HG03575 (cell line): Measurements from ENCODE around the gene ADAM8.
"Not testable (repeated sequence)": the region's sequence is repeated elsewhere in the genome, so short reads cannot be mapped to it uniquely, and the experiment has no call there.

ENCODE experiments used
- ATAC-seq: cut with Tn5 transposase; IDR thresholded peaks from one replicate; pipeline ENCODE4 v1.9.1; 2021; ENCODE audit not compliant: unreplicated experiment, insufficient number of reproducible peaks, low FRiP score; ENCODE audit errors: extremely low read depth

The ADAM8 gene

DNA sequence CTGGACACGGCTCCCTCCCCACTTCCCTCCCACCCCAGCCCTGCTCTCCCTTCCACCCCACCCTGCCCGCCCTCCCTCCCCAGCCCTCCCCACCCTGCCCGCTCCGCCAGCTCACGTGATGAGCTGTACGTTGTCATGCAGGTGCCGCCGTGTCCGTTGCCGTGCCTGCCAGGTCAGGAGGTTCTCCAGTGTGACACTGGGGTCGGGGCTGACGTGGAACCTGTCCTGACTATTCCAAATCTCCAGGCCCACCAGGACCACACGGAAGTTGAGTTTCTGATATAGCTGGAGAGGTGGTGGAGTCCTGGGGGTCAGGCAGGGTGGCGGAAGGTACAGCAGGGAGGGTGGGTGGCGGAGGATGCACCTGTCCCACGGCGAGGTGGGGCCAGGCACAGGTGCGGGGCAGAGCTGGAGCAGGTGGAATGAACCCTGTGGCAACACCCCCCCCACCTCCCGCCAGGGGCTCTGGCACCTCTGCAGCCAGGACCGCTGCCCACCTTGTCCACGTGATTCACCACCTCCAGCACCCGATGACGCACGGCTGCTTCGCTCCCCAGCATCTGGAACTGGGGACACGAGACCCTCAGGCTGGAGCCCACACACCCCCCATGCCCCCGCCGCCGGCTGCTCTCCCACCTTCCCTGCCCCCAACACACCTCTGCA lies 4.2 kb downstream of the ADAM8 start:
- no peak for ATAC-seq

DNA sequence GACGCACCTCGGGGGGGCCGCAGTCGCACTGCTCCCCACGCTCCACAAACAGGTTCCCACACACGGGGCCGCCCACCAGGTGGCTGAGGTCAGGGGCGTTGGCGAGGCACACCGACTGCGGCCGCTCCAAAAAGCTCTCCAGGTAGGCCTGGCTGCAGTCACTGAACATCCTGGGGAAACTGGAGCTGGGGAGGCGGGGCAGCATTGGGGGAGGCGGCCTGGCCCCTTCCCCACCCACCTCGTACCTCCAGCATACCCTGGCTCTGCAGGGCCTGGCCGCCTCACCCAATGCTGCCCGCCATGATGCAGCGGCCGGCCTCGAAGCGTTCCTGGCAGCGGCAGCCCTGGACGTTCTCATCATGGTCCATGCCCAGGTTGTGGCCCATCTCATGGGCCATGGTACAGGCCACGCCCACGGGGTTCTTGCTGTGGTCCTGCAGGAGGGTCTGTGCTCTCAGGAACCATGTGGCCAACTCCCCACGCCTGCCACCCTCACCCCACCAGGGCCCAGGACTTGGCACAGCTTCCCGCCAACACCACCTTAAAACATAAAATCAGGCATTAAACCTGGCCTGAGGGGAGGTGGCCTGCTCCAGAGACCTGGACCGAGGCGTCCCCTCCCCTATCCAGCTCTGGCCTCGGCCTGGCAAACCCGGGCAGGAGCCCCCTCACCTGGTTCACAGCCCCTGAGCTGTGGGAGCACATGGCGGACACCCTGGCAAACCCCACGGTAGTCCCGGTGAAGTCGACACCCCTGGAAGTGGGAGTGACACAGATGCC lies 5.0 kb downstream of the ADAM8 start:
- no peak for ATAC-seq

DNA sequence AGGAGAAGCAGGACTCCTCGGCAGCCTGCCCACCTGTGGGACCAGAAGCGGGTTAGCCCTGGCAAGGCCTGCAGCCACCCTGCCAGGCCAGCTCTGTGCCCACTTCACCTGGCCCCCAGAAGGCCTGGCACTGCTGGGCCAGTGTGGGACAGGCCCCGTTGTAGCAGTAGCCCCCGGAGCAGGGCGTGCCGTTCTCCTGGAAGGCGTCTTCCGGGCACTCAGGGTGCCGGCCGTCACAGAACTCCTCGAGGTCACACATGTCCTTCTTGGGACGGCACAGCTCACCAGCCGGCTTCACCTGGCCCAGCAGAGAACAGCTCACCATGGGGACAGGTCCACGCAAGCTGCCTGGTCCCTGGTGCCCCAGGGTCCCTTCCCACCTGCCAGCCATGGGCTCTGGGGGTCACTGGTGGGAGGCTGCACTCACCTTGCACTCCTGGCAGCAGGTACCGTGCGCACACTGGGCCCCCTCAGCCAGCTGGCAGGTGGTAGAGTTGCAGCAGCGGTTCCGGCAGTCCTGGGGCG lies 5.8 kb downstream of the ADAM8 start:
- ATAC-seq, result no peak

DNA sequence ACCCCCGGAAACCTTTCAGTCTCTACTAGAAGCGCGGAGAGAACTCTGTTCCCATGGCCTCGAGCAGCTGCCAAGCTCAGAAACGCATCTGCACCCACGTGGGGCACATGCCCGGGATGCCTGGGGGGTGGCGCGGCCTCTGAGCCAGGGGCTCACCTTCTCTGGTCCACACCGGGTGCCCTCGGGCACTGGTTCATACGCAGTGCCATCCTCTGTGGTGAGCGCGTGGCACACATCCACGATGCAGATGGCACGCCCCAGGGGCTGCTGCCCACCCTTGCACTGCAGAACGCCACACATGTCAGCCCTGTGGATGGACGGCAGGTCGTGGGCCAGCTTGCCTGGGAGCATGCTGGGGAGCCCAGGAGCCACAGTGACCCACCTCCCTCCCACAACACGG lies 6.5 kb downstream of the ADAM8 start:
- ATAC-seq, result no peak

DNA sequence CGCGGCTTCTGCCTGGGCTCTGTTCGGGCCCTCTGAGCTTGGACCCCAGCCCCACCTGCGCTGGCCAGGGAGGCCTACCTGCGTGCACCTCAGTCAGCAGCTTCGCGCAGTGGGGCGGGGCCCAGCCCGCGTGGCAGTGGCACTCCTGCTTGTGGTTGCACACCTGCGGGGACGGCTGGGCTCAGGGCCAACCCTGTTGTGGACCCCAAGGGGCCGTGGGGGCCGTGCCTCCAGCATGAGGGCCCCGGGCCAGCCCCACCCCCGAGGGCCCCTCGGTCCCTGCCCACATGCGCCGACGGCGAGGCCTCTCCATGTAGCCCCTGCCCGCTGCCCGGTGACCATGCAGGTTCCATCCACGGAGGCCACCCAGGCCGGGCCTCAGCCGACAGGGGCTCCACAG lies 7.3 kb downstream of the ADAM8 start:
- no peak for ATAC-seq

DNA sequence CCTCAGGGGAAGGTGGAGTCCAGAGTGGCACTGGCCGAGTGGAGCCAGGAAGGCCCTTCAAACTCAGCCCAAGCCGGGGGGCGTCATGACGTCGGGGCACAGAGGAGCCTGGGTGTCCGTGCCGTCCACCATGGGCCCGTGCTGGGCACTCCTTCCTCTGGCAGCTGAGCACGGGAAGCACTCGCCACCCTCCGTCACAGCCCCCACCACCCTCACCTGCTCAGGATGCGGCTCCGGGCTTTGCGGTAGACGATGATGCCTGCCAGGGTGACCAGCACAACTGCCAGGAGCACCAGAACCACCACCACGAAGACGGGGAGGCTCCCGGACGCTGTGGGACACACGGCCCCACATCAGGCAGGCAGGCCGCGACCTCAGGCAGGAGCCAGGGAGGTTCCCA lies 8.1 kb downstream of the ADAM8 start:
- no peak for ATAC-seq

DNA sequence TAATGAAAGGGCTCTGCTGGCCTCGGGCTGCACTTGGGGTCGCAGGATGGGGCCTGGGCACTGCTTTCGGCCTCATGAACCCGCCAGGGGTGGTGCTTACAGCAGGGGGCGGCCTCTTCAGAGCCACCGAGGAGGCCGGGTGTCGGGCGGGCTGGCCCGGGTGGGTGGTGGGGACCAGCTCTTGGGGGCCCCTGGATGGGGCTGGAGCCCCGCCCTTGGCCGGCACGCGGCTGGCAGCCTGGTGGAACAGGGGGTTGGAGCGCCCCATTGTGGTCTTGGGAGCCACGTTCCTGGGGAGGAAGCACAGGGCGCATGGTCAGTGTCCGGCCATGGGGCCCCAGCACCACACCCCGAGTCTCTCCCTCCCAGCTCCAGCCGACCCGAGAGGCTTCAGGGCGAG lies 8.8 kb downstream of the ADAM8 start:
- no peak for ATAC-seq

DNA sequence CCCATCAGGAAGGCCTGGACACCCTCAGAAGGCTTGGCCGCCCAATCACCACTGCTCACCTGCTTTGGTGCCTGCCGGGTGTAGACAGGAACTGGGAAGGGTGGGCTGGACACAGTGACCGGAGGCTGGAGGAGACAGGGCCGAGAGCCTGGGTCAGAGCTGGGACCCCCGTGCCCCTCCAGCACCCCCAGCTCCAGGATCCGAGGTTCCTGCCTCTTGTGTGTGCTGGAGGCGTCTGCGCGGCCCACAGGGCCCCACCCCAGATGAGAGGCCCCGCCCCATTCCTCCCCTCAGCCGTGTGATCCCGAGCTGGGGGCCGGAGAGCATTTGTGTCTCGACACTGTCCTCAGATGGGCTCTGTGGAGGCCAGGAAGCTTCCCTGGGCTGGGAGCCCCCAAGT lies 9.4 kb downstream of the ADAM8 start:
- ATAC-seq, result no peak

DNA sequence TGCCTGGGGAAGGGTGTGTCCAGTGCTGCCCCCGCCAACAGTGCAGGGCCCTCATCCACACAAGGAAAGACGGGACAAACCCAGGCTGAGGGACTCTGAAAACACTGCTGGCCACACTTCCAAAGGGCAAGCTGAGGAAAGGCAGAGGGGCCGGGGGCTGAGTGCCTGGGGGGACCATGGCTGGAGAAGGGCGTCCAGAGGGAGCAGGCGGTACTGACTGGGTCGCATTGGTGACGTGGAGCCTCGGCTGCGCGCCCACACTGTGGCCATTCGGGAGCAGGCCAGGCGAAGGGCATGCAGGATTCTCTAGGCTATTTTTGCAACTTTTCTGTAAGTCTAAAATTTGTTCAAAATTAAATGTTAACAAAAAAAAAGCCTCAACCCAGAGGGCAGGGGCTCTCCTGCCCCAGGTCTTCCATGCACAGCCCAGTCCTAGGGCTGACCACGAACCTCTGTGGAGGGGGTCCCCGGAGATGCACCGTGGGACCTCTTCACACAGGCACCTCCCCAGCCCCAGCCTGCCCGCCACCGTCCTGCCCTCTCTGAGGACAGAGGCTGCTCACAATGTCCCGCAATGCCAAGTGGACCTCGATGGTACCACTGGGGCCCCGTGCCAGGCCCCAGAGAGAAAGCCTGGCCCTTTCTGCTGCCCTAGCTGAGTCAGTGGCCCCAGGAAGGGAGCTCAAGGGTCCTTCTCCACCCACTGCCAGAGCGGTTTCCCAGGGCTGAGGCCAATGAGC lies 10.4 kb downstream of the ADAM8 start:
- no peak for ATAC-seq

DNA sequence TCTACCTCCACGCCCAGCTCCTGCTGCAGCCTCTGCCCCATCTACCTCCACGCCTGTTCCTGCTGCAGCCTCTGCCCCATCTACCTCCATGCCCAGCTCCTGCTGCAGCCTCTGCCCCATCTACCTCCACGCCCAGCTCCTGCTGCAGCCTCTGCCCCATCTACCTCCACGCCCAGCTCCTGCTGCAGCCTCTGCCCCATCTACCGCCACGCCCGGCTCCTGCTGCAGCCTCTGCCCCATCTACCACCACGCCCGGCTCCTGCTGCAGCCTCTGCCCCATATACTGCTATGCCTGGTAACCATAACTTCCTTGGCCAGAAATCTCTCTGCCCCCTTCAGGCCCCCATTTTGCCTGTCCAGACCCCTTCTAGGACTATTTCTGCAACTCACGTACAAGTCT lies 11.6 kb downstream of the ADAM8 start:
- not testable (repeated sequence) for ATAC-seq

DNA sequence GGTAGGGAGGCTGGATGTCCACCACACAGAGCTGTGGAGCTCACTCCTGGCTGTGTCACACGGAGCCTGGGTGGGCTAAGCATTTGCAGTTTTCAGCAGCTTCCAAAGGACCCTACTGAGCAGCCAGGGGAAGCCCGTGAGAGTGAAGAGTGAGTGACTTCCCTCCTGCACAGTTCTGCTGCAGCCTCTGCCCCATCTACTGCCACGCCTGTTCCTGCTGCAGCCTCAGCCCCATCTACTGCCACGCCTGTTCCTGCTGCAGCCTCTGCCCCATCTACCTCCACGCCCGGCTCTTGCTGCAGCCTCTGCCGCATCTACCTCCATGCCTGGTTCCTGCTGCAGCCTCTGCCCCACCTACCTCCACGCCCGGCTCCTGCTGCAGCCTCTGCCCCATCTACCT lies 12.2 kb downstream of the ADAM8 start:
- no peak for ATAC-seq

DNA sequence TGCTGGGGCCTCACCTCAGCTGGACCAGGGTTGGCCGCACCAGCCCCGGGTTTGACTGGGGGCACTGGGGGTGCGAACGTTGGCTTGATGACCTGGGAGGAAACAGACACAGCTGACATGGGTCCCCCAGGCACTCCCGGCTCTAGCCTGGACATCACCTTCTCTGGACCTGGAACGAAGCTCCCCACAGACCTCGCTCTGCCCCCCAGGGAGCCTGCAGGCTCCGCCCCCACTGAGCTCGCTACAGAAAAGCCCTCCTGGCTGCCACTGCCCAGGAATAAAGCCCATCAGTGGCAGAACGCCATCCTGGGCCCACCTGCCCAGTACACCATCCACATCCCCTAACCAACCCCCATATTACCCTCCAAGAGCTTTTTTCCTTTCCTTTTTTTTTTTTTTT lies 13.0 kb downstream of the ADAM8 start:
- no peak for ATAC-seq

DNA sequence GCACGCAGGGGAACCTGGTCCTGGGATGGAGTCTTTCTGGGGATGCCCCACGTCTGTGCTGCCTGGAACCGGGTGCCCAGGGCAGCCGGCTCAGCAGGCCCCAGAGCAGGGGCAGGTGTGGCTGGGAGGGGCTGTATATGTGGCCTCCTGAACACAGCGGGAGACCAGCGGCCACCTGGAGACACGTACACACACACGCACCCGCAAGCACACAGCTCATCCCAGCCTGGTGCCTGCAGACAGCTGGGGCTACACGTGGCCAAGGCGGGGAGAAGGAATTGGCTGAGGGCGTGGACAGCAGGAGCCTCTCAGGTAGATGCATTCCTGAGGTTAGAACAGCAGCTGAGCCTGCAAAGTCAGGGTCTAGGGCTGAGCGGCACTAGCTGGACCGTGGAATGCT lies 14.0 kb downstream of the ADAM8 start:
- ATAC-seq, result no peak

DNA sequence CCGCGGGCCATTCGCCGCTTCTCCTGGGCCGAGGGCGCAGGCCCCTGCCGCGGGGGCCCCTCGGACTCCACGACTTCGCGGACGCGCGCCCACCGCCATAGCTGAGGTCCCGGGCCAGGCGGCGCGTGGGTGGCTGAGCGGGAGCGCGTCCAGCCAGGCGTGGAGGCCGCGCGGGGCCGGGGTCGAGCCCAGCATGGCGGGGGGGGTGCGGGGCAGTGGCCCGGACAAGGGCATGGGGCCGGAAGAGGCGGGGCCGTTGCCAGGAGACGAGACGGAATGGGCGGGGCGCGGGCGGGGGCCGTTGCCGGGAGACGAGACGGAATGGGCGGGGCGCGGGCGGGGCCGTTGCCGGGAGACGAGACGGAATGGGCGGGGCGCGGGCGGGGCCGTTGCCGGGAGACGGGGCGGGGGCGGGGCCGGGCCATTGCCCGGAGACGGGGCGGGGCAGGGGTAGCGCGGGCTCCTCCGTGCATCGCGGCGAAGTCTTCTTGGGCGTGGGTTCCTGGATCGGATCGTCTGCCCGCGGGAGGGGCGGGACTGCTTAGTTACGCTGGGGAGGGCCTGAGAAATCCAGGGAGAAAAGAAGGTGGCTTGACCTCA lies 14.8 kb downstream of the ADAM8 start:
- no peak for ATAC-seq

DNA sequence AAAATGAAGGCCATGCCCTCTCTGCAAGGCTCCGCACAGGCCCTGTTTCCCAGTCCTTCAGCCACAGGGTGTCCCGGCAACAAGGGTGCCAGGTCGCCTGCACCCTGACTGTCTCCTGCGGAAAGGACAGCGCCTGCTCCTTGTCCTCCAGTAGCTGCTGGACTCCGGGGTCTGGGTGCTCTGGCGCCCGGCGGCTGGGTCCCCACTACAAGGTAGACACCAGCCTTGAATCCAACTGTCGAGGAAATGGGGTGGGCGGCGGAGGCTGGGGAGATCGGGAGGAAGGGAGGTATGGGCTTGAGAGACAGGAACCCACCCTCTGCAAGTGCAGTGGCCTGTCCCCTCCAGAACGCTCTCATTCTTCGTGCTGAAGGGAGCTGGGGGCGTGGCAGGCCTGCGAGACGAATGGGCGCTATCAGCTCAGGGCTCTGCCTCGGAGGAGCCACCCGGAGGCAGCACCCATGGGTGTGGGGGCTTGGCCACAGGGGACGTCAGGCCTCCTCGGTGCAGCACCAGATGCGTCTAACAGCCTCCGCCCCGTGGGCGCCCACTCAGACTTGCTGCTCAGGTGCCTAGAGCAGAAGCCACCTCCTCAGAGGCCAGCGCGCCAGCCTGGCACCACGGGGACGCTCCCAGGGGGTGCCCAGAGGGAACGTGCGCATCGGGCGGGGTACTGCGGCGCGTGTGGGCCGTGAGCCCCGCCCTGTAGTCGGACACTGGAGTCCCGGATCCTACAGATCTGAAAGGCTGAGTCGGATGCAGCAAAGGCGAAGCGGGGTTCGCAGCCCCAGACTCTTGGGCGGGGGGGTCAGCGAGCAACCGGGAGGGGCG lies 15.6 kb downstream of the ADAM8 start:
- ATAC-seq, result no peak

DNA sequence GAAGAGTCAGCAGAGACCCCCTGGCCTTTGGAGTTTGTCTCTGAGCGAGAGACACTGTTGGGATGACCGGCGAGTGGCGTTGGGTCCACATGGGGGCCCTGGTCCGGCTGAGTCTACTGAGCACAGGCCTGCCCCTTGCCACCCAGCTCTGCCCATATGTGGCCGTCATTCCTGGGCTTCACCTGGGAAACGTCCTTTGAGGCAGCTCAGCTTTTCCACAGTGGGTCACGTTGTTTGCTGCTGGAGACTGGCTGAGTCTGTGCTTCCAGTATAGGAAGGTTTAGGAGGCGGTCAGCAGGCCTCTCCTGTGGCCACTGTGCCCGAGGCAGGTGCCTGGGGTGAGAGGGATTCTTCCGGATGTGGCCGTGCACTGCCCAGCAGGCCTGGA lies 17.1 kb downstream of the ADAM8 start:
- no peak for ATAC-seq

DNA sequence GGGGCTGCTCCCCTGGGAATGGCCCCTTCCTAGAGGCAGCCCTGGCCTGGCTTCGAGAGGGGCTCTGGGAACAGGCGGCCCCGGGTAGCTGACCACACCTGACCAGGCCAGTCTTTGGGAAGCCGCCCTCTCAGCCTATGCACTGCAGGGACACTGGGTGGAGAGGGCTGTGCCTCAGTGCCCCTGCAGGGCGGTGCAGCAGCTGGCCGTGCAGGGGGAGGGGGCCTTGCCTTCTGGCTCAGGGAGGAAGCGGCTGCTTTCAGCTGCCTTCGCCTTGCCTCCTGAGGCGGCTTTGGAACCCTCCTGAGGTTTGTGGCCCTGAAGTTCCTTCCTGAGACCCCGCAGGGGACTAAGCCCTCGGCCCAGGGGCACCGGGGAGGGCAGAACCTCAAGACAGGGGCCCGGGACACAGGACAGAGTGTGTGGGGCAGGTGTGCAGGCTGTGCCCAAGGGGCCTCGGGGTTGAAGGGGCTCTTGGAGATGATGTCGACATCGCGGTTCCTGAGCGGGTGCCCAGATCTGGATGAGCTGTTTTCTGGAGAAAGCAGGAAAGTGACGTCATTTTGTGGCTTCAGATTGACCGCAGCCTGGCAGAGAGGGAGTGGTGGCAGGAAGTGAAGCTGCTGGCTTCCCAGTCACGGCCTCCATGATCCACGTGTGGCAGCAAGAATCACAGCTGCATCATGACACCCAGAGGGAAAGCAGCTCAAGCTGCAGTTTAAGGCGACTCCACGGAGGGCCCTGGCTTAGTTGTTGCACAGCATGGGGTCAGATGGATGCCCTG lies 17.7 kb downstream of the ADAM8 start:
- ATAC-seq, result no peak
